ENCODE data around the gene HTR1D. TPM values are rescaled to one million over a fixed set of nuclear protein-coding genes. Genes with fewer than 3 reads are reported as not detected.

The HTR1D gene
- total RNA-seq, 1 experiment from 2014 or later: 15.0 TPM

DNA sequence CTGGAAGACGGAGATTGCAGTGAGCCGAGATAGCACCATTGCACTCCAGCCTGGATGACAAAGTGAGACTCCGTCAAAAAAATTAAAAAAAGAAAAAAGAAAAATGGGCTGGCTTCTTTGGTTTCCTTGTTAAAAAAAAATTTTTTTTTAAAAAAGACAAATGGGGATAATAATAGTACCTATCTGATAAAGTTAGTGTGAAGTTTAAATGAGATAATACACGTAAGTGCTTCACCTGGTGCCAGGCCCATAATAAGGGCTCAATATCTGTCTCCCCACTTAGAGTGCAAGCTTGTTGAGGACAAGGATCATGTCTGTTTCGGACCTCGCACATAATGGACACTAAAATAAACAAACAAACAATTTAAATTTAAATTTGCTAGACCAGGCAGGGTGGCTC, 30.0 kb upstream of the HTR1D start:
- BruUV-seq (replicated peaks): no TSS peak
- no peaks in the 10 kb centered on the region for H4K20me1 ChIP-seq (ENCODE audit: insufficient read depth)
- no peaks in the 10 kb centered on the region for H3K27me3 ChIP-seq (ENCODE audit: insufficient read depth, low read depth)
- intact Hi-C loops (cut with micrococcal nuclease; ENCODE audit: unreplicated experiment): no loop called here
- TF ChIP-seq, protein P1, sequence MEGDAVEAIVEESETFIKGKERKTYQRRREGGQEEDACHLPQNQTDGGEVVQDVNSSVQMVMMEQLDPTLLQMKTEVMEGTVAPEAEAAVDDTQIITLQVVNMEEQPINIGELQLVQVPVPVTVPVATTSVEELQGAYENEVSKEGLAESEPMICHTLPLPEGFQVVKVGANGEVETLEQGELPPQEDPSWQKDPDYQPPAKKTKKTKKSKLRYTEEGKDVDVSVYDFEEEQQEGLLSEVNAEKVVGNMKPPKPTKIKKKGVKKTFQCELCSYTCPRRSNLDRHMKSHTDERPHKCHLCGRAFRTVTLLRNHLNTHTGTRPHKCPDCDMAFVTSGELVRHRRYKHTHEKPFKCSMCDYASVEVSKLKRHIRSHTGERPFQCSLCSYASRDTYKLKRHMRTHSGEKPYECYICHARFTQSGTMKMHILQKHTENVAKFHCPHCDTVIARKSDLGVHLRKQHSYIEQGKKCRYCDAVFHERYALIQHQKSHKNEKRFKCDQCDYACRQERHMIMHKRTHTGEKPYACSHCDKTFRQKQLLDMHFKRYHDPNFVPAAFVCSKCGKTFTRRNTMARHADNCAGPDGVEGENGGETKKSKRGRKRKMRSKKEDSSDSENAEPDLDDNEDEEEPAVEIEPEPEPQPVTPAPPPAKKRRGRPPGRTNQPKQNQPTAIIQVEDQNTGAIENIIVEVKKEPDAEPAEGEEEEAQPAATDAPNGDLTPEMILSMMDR (conservative IDR thresholded peaks at IDR 0.05): no peak
- no peak for TF ChIP-seq EZH2 (IDR thresholded peaks at IDR 0.05; ENCODE audit: low read depth)
- no peaks in the 10 kb centered on the region for H3K9me3 ChIP-seq (ENCODE audit: insufficient read depth, low read depth)
- H3K4me3 ChIP-seq: no peak overlapping the region
- H3K4me2 ChIP-seq: no peak overlapping the region
- DNase-seq: no peak
- CTCF ChIA-PET: interaction anchor here (0.7 kb wide), 1 partner anchor 17 kb away, joined by 3 read pairs; no protein-coding TSS in a partner anchor
- H3F3A ChIP-seq (ENCODE audit: insufficient read depth, low read depth): no peaks in the 10 kb centered on the region
- H3K4me1 ChIP-seq (replicated peaks; ENCODE audit: insufficient read depth): no peaks in the 10 kb centered on the region
- no peaks in the 10 kb centered on the region for H3K9me2 ChIP-seq (ENCODE audit: insufficient read depth)
- H2AFZ ChIP-seq: no peak overlapping the region
- no peaks in the 10 kb centered on the region for H3K36me3 ChIP-seq (ENCODE audit: low read depth)
- H3K27ac ChIP-seq: no peak overlapping the region
- POLR2A ChIA-PET (ENCODE audit: unreplicated experiment): interaction anchor here (0.5 kb wide), 1 partner anchor 11 kb away, joined by 8 read pairs; no protein-coding TSS in a partner anchor
- no peaks in the 10 kb centered on the region for H3K79me2 ChIP-seq (ENCODE audit: low read depth)

DNA sequence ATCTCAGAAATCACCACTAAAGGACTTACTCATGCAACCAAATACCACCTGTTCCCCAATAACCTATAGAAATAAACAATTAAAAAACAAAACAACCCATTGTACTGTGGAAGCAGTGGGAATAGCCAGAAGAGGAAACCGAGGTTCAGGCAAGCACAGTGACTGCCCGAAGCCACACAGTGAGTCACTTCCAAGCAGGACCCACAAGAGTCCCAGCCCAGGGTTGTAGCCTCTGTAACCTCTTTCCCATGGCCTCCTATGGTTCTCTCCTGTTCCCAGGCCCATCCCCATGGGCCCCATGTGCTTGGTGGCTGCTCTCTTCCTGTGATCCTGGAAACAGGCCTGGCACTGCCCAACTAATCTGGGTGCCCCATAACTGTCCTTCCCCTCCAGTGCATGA, 29.0 kb upstream of the HTR1D start:
- CTCF ChIA-PET: no interaction called here
- Histone ChIP-seq H3K4me1 (replicated peaks; ENCODE audit: insufficient read depth) (no peaks in the 10 kb centered on the region), H3F3A (ENCODE audit: insufficient read depth, low read depth) (no peaks in the 10 kb centered on the region), H3K27me3 (ENCODE audit: insufficient read depth, low read depth) (no peaks in the 10 kb centered on the region), H3K27ac (no peak overlapping the region), H3K79me2 (ENCODE audit: low read depth) (no peaks in the 10 kb centered on the region), H4K20me1 (ENCODE audit: insufficient read depth) (no peaks in the 10 kb centered on the region), H3K4me3 (no peak overlapping the region), H3K4me2 (no peak overlapping the region), H3K36me3 (ENCODE audit: low read depth) (no peaks in the 10 kb centered on the region), H3K9me3 (ENCODE audit: insufficient read depth, low read depth) (no peaks in the 10 kb centered on the region), H3K9me2 (ENCODE audit: insufficient read depth) (no peaks in the 10 kb centered on the region), H2AFZ (no peak overlapping the region)
- no peak for TF ChIP-seq EZH2 (IDR thresholded peaks at IDR 0.05; ENCODE audit: low read depth)
- TF ChIP-seq, protein P1 (conservative IDR thresholded peaks at IDR 0.05): no peak
- no peak for DNase-seq
- POLR2A ChIA-PET (ENCODE audit: unreplicated experiment): no interaction called here
- intact Hi-C loops (cut with micrococcal nuclease; ENCODE audit: unreplicated experiment): no loop called here
- no TSS peak for BruUV-seq (replicated peaks)

DNA sequence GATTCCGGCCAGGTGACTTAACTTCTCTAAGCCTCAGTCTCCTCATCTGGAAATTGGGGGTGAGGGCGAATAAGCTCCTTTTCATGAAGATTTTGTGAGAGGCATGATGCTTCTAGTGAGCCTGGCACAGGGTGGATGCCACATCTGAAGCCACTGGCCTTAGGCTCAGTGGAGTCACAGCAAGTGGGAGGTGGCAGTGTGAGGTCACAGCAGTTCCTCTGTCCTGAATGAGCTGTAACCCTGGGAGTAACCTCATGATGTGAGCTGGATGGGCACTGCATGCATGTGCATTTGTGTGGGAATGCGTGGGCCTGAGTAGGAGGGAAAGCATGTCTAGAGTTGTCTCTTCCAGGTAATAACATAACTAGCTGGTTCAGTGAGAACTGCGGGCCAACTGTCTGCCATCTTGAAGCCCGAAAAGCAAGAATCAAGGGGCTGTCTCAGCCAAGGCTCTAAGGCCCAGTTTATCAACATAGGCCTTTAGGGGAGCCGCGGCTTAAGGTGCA, 27.0 kb upstream of the HTR1D start:
- H3F3A ChIP-seq (ENCODE audit: insufficient read depth, low read depth): no peaks in the 10 kb centered on the region
- ChIA-PET POLR2A (ENCODE audit: unreplicated experiment) (no interaction called here), CTCF (no interaction called here)
- H3K4me2 ChIP-seq: no peak overlapping the region
- DNase-seq: no peak
- no peaks in the 10 kb centered on the region for H4K20me1 ChIP-seq (ENCODE audit: insufficient read depth)
- H3K79me2 ChIP-seq (ENCODE audit: low read depth): no peaks in the 10 kb centered on the region
- no peak overlapping the region for H3K27ac ChIP-seq
- intact Hi-C loops (cut with micrococcal nuclease; ENCODE audit: unreplicated experiment): no loop called here
- H2AFZ ChIP-seq: no peak overlapping the region
- BruUV-seq (replicated peaks): no TSS peak
- no peaks in the 10 kb centered on the region for H3K4me1 ChIP-seq (replicated peaks; ENCODE audit: insufficient read depth)
- TF ChIP-seq, protein P1 (conservative IDR thresholded peaks at IDR 0.05): no peak
- TF ChIP-seq EZH2 (IDR thresholded peaks at IDR 0.05; ENCODE audit: low read depth): no peak
- no peaks in the 10 kb centered on the region for H3K9me2 ChIP-seq (ENCODE audit: insufficient read depth)
- H3K36me3 ChIP-seq (ENCODE audit: low read depth): no peaks in the 10 kb centered on the region
- no peaks in the 10 kb centered on the region for H3K27me3 ChIP-seq (ENCODE audit: insufficient read depth, low read depth)
- H3K4me3 ChIP-seq: no peak overlapping the region
- H3K9me3 ChIP-seq (ENCODE audit: insufficient read depth, low read depth): no peaks in the 10 kb centered on the region

All from PC-9 (cell line).